Neural cell (in vitro differentiated cells): ENCODE measurements around the gene ELOVL1. TPM values are rescaled to one million over a fixed set of nuclear protein-coding genes. Genes with fewer than 3 reads are reported as not detected.

ENCODE experiments used
- H2AFZ ChIP-seq: fragments of 200-600, 300-800 bp; sonication (generic), shearing (Covaris generic); 2 replicates; pipeline ENCODE4 v1.6.0; 2014; ENCODE audit warnings: low read depth, mild to moderate bottlenecking, antibody characterized with exemption, low read length, moderate library complexity
- H3F3A ChIP-seq: fragments of 200-600 bp; shearing (Covaris generic); 2 replicates; pipeline ENCODE4 v1.6.1; 2016; ENCODE audit warnings: mild to moderate bottlenecking, moderate library complexity, mixed read lengths, antibody characterized with exemption, low read length; ENCODE audit not compliant: insufficient read depth, poor library complexity, severe bottlenecking
- H3K27ac ChIP-seq: fragments of 200-600, 300-800 bp; sonication (generic), shearing (Covaris generic); 2 replicates; pipeline ENCODE4 v1.5.1; 2014; ENCODE audit warnings: mild to moderate bottlenecking, low read length, moderate library complexity
- H3K27me3 ChIP-seq: fragments of 300-800, 200-600 bp; sonication (generic), shearing (Covaris generic); 2 replicates; pipeline ENCODE4 v1.6.0; 2014; ENCODE audit warnings: mild to moderate bottlenecking, low read depth, low read length, moderate library complexity; ENCODE audit not compliant: insufficient read depth
- H3K36me3 ChIP-seq: fragments of 300-800, 200-600 bp; sonication (generic), shearing (Covaris generic); 2 replicates; pipeline ENCODE4 v1.5.1; 2014; ENCODE audit warnings: mild to moderate bottlenecking, antibody characterized with exemption, low read length, moderate library complexity; ENCODE audit not compliant: insufficient read depth
- H3K4me2 ChIP-seq: fragments of 300-800, 200-600 bp; sonication (generic), shearing (Covaris generic); 2 replicates; pipeline ENCODE4 v1.6.0; 2014; ENCODE audit warnings: mild to moderate bottlenecking, low read length
- H3K4me3 ChIP-seq: fragments of 300-800, 200-600 bp; sonication (generic), shearing (Covaris generic); 2 replicates; pipeline ENCODE4 v1.5.1; 2014; ENCODE audit warnings: mild to moderate bottlenecking, low read length, moderate library complexity
- H3K79me2 ChIP-seq: fragments of 200-600 bp; shearing (Covaris generic); replicated peaks from 2 replicates; pipeline ENCODE4 v1.6.0; 2014; ENCODE audit warnings: mild to moderate bottlenecking, low read length, moderate library complexity; ENCODE audit not compliant: insufficient read depth
- H3K9ac ChIP-seq: fragments of 300-800, 200-600 bp; sonication (generic), shearing (Covaris generic); 2 replicates; pipeline ENCODE4 v1.6.1; 2016; ENCODE audit warnings: mild to moderate bottlenecking, low read length, mixed read lengths
- H3K9me2 ChIP-seq: fragments of 200-600 bp; shearing (Covaris generic); 2 replicates; pipeline ENCODE4 v1.6.1; 2016; ENCODE audit warnings: mild to moderate bottlenecking, low read length, mixed read lengths; ENCODE audit not compliant: insufficient read depth
- H3K9me3 ChIP-seq: fragments of 200-600, 300-800 bp; sonication (generic), shearing (Covaris generic); 2 replicates; pipeline ENCODE4 v1.6.1; 2016; ENCODE audit warnings: mild to moderate bottlenecking, mixed run types, low read length, moderate library complexity, mixed read lengths
- H4K20me1 ChIP-seq: fragments of 200-600 bp; shearing (Covaris generic); 2 replicates; pipeline ENCODE4 v1.6.1; 2016; ENCODE audit warnings: mild to moderate bottlenecking, mixed run types; ENCODE audit not compliant: insufficient read depth
- CTCF ChIP-seq: fragments of 450-650 bp; IDR thresholded peaks from 2 replicates; pipeline ENCODE4 v1.5.1; 2014; ENCODE audit warnings: antibody characterized with exemption, mild to moderate bottlenecking, moderate library complexity; ENCODE audit not compliant: poor library complexity, severe bottlenecking
- EP300 ChIP-seq: fragments of 450-650 bp; conservative IDR thresholded peaks from 2 replicates; pipeline ENCODE4 v1.6.1; 2014; ENCODE audit warnings: antibody characterized with exemption, mild to moderate bottlenecking, moderate library complexity; ENCODE audit not compliant: poor library complexity, severe bottlenecking
- MXI1 ChIP-seq: fragments of 450-650 bp; conservative IDR thresholded peaks from 2 replicates; pipeline ENCODE4 v1.6.1; 2014; ENCODE audit warnings: antibody characterized with exemption, mild to moderate bottlenecking; ENCODE audit not compliant: poor library complexity, severe bottlenecking
- POLR2AphosphoS5 ChIP-seq: IDR thresholded peaks from 2 replicates; pipeline ENCODE4 v1.6.1; 2012
- RAD21 ChIP-seq: fragments of 450-650 bp; conservative IDR thresholded peaks from 2 replicates; pipeline ENCODE4 v1.6.1; 2014; ENCODE audit warnings: antibody characterized with exemption, mild to moderate bottlenecking, moderate library complexity
- REST ChIP-seq: IDR thresholded peaks from 2 replicates; pipeline ENCODE4 v1.6.1; 2012; ENCODE audit warnings: borderline replicate concordance
- SMC3 ChIP-seq: fragments of 450-650 bp; conservative IDR thresholded peaks from 2 replicates; pipeline ENCODE4 v1.6.1; 2014; ENCODE audit warnings: antibody characterized with exemption, mild to moderate bottlenecking, moderate library complexity; ENCODE audit not compliant: poor library complexity
- TAF1 ChIP-seq: IDR thresholded peaks from 2 replicates; pipeline ENCODE4 v1.6.1; 2012; ENCODE audit warnings: low read depth
- polyA plus RNA-seq: library from polyadenylated mRNA; depleted of rRNA; stranded (reverse); fragments of >200 nt; gene quantifications from 2 replicates; pipeline ENCODE4 v1.2.3, GENCODE V29; 2014

Gene ELOVL1
- polyA plus RNA-seq, 1 donor from 2014 or later = 12.9 TPM

GRCh38 chr1:43354471-43354870, 13.3 kb downstream of the ELOVL1 start:
- TF ChIP-seq RAD21 (no peak), REST (no peak), MXI1 (no peak), SMC3 (no peak), EP300 (no peak), POLR2AphosphoS5 (no peak), CTCF (no peak), TAF1 (no peak)
- Histone ChIP-seq H3K36me3 (no peaks in the 10 kb centered on the region), H3K27me3 (peaks cover 3% of the 10 kb centered on the region), H3K9me2 (no peaks in the 10 kb centered on the region), H4K20me1 (no peaks in the 10 kb centered on the region), H3K79me2 (peaks cover 4% of the 10 kb centered on the region), H3K27ac (no peak overlapping the region), H3K4me2 (no peak overlapping the region), H3K9me3 (no peaks in the 10 kb centered on the region), H3K9ac (no peak overlapping the region), H2AFZ (no peak overlapping the region), H3K4me3 (no peak overlapping the region), H3F3A (no peaks in the 10 kb centered on the region)

GRCh38 chr1:43352881-43353280, 14.9 kb downstream of the ELOVL1 start:
- Histone ChIP-seq H3K36me3 (no peaks in the 10 kb centered on the region), H3K27ac (no peak overlapping the region), H2AFZ (no peak overlapping the region), H3K4me3 (no peak overlapping the region), H3K79me2 (no peaks in the 10 kb centered on the region), H3F3A (no peaks in the 10 kb centered on the region), H3K4me2 (no peak overlapping the region), H4K20me1 (no peaks in the 10 kb centered on the region), H3K9me3 (no peaks in the 10 kb centered on the region), H3K9ac (no peak overlapping the region), H3K9me2 (no peaks in the 10 kb centered on the region), H3K27me3 (peaks cover 8% of the 10 kb centered on the region)
- TF ChIP-seq TAF1 (no peak), RAD21 (no peak), EP300 (no peak), CTCF (no peak)
